IPS DF 6.9 (cell line): Measurements from ENCODE around the gene NOL3.
A peak's percentile ranks its signal among the peaks of the same experiment; 100 is the strongest.

Source experiments
- DNase-seq: peaks from one replicate; pipeline ENCODE4 v3.0.0-alpha.2; 2013; ENCODE audit warnings: low read depth, low spot score
- H3K27ac ChIP-seq: one replicate; pipeline ENCODE4 v1.5.1; 2013; ENCODE audit warnings: low read length, control low read depth
- H3K27me3 ChIP-seq: 2 replicates; pipeline ENCODE4 v1.6.1; 2013; ENCODE audit warnings: mild to moderate bottlenecking, low read length; ENCODE audit not compliant: control insufficient read depth, insufficient read depth
- H3K36me3 ChIP-seq: 2 replicates; pipeline ENCODE4 v1.6.1; 2013; ENCODE audit warnings: low read length; ENCODE audit not compliant: control insufficient read depth, insufficient read depth
- H3K4me1 ChIP-seq: 2 replicates; pipeline ENCODE4 v1.6.1; 2013; ENCODE audit warnings: low read length; ENCODE audit not compliant: control insufficient read depth, insufficient read depth
- H3K4me3 ChIP-seq: 2 replicates; pipeline ENCODE4 v1.5.1; 2013; ENCODE audit warnings: mild to moderate bottlenecking, low read length
- H3K9me3 ChIP-seq: 2 replicates; pipeline ENCODE4 v1.6.1; 2013; ENCODE audit warnings: low read length, inconsistent platforms; ENCODE audit not compliant: control insufficient read depth, insufficient read depth
- WGBS: extraction: QIAGEN DNeasy Blood & Tissue Kit; methylation state at CpG from one replicate; pipeline ENCODE4 v1.1.7; 2013; ENCODE audit warnings: mixed read lengths, missing lambda C conversion rate; ENCODE audit not compliant: insufficient read length, insufficient coverage; 5-methylcytosine and 5-hydroxymethylcytosine counted together

NOL3 gene

DNA sequence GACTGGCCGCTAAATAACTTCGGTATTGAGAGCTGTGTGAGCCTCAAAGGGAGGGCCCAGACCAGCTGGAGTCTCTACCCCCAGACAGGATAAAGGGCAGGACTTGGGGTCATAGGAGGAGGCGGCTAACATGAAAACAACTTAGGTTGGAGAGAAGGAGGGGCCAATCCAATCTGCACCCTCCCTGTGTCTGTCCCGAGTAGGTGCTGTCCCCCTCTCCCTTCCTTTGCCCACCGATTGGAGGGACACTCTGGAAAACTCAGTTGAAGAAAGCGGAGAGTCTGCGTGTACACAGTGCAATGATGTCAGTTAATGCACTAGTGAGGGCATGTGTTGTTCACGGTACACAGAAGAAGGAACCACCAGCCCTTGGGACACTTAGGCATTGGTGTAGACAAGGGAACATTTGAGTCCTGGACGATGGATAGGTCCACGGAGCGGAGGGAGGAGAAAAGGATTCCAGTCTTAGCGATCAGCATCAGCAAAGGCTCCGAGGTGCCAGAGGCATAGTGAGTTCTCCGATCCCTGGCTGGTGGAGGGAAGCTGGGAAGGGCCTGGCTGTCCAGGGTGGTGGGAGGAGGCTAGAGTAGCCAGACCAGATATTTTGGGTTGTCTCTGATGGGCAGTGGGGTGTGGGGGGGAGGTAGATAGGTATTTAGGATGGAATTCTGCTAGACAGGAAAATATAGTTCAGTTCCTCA is 761 bp downstream of the NOL3 start:
- Histone ChIP-seq H3K27me3 (peaks cover 75% of the 10 kb centered on the region), H3K27ac (no peak overlapping the region), H3K4me1 (peaks cover 4% of the 10 kb centered on the region; the same call in 1 of the 2 replicates), H3K36me3 (no peaks in the 10 kb centered on the region), H3K4me3 (peak overlapping the region; percentile 45; the same call in 1 of the 2 replicates), H3K9me3 (no peaks in the 10 kb centered on the region)
- no CpG with 5 or more reads among the region's 14 CpGs for WGBS
- no peak for DNase-seq

DNA sequence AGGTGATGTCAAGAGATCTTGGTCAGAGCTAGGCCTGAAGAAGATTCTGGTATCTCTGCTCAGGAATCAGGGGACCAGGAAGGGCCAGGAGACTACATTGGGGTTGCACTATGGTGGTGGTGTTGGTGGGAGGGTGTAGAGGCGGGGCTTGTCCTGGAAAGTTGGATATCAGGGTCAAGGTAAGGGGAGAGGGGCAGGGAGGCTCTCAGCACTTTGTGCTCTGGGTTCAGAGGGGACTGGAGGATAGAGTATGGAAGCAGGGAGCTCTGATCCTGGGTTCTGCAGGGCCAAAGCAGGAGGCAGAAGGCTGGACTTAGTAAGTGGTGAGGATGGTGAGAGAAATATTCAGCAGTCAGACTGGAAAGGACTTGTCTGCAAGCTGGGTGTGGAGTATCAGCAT is 3.0 kb downstream of the NOL3 start:
- Histone ChIP-seq H3K27me3 (peaks cover 63% of the 10 kb centered on the region), H3K4me3 (no peak overlapping the region), H3K27ac (no peak overlapping the region), H3K4me1 (peaks cover 2% of the 10 kb centered on the region; the same call in 1 of the 2 replicates), H3K36me3 (no peaks in the 10 kb centered on the region), H3K9me3 (no peaks in the 10 kb centered on the region)
- no peak for DNase-seq
- no CpG with 5 or more reads among the region's 1 CpG for WGBS

GRCh38 chr16:67173808-67174705 is 3.7 kb downstream of the NOL3 start:
- Histone ChIP-seq H3K4me1 (peaks cover 2% of the 10 kb centered on the region; the same call in 1 of the 2 replicates), H3K27ac (no peak overlapping the region), H3K27me3 (peaks cover 56% of the 10 kb centered on the region), H3K4me3 (peak overlapping the region; percentile 22; the same call in 1 of the 2 replicates), H3K36me3 (no peaks in the 10 kb centered on the region), H3K9me3 (no peaks in the 10 kb centered on the region)
- DNase-seq: no peak
- WGBS: no CpG with 5 or more reads among the region's 71 CpGs

- Histone ChIP-seq H3K4me3 (no peak overlapping the region; the same call in 1 of the 2 replicates), H3K27me3 (peaks cover 52% of the 10 kb centered on the region), H3K4me1 (peaks cover 2% of the 10 kb centered on the region; the same call in 1 of the 2 replicates), H3K36me3 (no peaks in the 10 kb centered on the region), H3K27ac (no peak overlapping the region), H3K9me3 (no peaks in the 10 kb centered on the region)
- no CpG with 5 or more reads among the region's 31 CpGs for WGBS
- DNase-seq: no peak
Observed at GRCh38 chr16:67174706-67175231, 4.4 kb downstream of the NOL3 start.

GRCh38 chr16:67176662-67177061 is 6.3 kb downstream of the NOL3 start:
- DNase-seq: no peak
- Histone ChIP-seq H3K4me1 (no peaks in the 10 kb centered on the region; the same call in 1 of the 2 replicates), H3K4me3 (no peak overlapping the region), H3K27me3 (peaks cover 43% of the 10 kb centered on the region), H3K27ac (no peak overlapping the region), H3K9me3 (no peaks in the 10 kb centered on the region), H3K36me3 (no peaks in the 10 kb centered on the region)
- no CpG with 5 or more reads among the region's 12 CpGs for WGBS

DNA sequence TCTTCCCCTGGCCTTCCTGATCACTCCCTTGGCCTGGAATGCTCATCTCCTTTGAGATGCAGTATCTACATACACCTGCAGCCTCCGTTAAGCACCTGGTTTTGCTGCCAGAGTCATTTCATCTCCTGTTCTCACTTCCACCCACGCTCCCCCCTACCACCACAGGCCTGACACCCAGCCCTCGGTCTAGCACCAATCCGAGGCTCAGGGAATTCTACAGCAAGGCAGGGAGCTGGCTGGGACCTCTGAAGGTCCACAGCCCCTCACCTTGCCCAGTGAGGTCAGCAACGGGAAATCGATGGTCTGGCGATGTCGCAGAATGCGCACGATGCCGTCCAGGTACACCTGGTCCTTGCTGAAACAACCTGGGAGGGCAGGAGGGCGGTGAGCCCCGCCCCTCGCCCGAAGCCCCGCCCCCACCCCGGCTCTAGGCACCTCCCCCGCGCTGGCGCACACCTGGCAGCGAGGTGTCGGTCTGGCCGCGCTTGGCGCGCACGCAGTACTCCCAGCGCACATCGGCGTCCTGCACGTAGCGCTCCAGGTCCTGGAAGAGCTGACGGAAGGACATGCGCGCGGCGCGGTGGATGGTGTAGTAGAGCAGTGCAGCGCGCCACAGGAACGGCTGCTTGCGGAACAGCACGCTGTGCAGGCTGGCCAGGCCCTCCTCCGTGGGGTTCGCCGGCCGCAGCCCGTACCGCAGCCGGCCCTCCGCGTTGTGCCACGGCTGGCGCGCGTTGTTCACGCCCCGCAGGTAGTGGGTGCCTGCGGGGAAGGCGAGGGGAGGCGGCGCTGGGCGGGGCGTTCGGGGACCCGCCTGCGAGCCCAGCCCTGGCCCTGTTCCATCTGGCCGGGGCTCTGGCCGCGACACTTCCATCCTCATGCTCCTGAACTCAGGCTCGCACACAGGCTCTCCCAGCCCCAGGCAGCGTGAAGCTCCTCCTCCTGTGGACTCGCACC is 7.7 kb downstream of the NOL3 start:
- H3K27me3 ChIP-seq: peaks cover 34% of the 10 kb centered on the region
- H3K4me3 ChIP-seq: peak overlapping the region; percentile 41; the same call in 1 of the 2 replicates
- no peaks in the 10 kb centered on the region; the same call in 1 of the 2 replicates for H3K4me1 ChIP-seq
- no peak for DNase-seq
- H3K27ac ChIP-seq: no peak overlapping the region
- H3K9me3 ChIP-seq: no peaks in the 10 kb centered on the region
- H3K36me3 ChIP-seq: no peaks in the 10 kb centered on the region
- no CpG with 5 or more reads among the region's 73 CpGs for WGBS

GRCh38 chr16:67179421-67180080 is 9.2 kb downstream of the NOL3 start:
- H3K27ac ChIP-seq: no peak overlapping the region

DNA sequence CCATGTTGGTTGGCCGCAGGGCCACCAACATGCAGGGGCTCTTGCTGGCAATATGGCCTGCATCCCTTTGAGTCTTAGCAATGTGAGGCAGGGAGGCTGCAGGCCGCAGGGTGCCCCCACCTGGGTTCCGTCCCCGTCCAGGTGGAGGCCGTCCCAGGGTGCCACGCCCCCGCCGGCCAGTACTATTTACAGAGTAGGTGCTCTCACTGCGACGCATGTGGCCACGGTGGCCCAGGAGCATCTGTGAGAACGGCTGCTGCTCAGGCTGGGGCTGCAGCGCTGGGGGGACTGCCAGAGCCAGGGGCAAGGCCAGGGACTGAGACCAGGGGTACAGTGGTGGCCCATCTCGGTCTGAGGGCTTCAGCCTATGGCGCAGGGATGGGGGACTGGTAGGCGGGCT is 9.8 kb downstream of the NOL3 start:
- no peak overlapping the region for H3K4me3 ChIP-seq
- peaks cover 24% of the 10 kb centered on the region for H3K27me3 ChIP-seq
- no CpG with 5 or more reads among the region's 16 CpGs for WGBS
- peaks cover 5% of the 10 kb centered on the region; the same call in 1 of the 2 replicates for H3K36me3 ChIP-seq
- peaks cover 10% of the 10 kb centered on the region; the same call in 1 of the 2 replicates for H3K4me1 ChIP-seq
- DNase-seq: no peak
- H3K9me3 ChIP-seq: no peaks in the 10 kb centered on the region
- H3K27ac ChIP-seq: no peak overlapping the region

More at GRCh38 chr16:67179421-67180080, 9.2 kb downstream of the NOL3 start:
- Histone ChIP-seq H3K36me3 (peaks cover 3% of the 10 kb centered on the region; the same call in 1 of the 2 replicates), H3K4me1 (peaks cover 4% of the 10 kb centered on the region; the same call in 1 of the 2 replicates), H3K27me3 (peaks cover 24% of the 10 kb centered on the region), H3K4me3 (no peak overlapping the region), H3K9me3 (no peaks in the 10 kb centered on the region)
- DNase-seq: no peak
- WGBS: no CpG with 5 or more reads among the region's 13 CpGs

GRCh38 chr16:67181346-67181745 is 11.0 kb downstream of the NOL3 start:
- H3K9me3 ChIP-seq: no peaks in the 10 kb centered on the region
- WGBS: no CpG with 5 or more reads among the region's 2 CpGs
- H3K4me1 ChIP-seq: peaks cover 11% of the 10 kb centered on the region; the same call in 1 of the 2 replicates
- no peak for DNase-seq
- peaks cover 17% of the 10 kb centered on the region; the same call in 1 of the 2 replicates for H3K27me3 ChIP-seq
- H3K4me3 ChIP-seq: no peak overlapping the region
- H3K36me3 ChIP-seq: peaks cover 5% of the 10 kb centered on the region; the same call in 1 of the 2 replicates
- no peak overlapping the region for H3K27ac ChIP-seq
